NCI-H2107 (cell line): ENCODE measurements around the gene LPCAT2.

Experiments used
- DNase-seq: peaks from one replicate; lab custom pipeline; 2025; lab: John Stamatoyannopoulos, UW

The LPCAT2 gene

DNA sequence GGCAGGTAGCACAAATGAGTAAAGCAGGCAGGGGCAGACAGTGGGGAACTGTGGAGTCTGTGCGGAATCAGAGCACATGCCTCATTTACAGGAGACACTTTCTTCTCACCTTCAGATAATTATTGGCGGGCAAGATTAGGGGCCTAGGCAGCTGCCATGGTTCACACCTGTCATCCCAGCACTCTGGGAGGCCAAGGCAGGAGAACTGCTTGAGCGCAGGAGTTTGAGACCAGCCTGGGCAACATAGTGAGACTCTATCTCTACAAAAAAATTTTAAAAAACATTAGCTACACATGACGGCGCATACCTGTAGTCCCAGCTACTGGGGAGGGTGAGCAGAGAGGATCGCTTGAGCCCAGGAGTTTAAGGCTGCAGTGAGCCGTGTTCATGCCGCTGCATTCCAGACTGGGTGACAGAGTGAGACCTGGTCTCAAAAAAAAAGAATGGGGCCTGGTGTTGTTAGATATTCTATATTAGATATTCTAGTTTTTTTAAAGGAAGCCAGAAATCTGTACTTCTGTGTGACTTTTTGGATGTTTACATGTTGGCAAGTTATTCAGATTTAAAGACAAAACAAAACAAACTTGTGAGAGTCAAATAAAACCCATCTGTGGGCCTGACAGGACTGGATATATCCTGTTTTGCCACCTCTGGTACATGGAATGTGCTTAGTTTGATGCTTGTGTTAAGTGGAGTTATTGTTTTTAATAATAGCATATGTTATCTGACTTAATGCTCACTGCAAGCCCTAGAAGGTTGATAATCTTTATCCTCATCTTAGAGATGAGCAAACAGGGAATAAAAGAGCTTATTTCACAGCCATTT is 4.9 kb upstream of the LPCAT2 start:
- no peak for DNase-seq

DNA sequence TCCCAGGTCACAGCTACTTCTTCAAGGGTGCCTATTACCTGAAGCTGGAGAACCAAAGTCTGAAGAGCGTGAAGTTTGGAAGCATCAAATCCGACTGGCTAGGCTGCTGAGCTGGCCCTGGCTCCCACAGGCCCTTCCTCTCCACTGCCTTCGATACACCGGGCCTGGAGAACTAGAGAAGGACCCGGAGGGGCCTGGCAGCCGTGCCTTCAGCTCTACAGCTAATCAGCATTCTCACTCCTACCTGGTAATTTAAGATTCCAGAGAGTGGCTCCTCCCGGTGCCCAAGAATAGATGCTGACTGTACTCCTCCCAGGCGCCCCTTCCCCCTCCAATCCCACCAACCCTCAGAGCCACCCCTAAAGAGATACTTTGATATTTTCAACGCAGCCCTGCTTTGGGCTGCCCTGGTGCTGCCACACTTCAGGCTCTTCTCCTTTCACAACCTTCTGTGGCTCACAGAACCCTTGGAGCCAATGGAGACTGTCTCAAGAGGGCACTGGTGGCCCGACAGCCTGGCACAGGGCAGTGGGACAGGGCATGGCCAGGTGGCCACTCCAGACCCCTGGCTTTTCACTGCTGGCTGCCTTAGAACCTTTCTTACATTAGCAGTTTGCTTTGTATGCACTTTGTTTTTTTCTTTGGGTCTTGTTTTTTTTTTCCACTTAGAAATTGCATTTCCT is 3.4 kb upstream of the LPCAT2 start:
- DNase-seq: no peak

- DNase-seq: no peak
Measured at GRCh38 chr16:55506083-55506482, 2.8 kb upstream of the LPCAT2 start.

GRCh38 chr16:55506708-55507107 is 2.2 kb upstream of the LPCAT2 start:
- no peak for DNase-seq

DNA sequence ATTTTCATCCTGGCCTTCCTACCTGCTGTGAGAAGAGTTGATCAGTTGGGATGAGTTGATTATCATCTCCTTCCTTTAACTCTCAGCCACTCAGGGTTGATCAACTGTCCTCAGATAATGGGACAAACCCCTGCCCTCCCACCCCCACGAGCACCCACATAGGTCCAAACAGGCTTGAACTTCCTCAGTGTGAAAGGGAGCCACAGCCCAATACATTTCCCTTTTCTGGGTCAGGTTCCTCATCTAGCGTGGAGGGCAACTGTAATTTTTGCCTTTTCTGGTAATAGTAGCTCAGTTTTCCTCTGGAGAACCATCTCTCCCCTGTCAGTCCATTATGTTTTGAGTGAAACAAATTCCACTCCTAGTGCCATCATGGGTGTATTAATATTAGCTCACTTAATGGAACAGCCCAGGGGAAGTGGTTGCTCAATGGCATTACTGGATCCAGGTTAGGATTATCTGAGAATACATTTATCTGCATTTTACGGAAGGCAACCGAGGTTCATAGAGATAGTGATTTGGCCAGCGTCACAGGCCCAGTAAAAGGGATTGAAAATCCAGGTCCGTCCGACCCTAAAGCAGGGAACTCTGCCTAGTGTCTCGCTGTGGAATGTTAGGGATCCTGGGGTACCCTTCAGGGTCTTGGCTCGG is 476 bp upstream of the LPCAT2 start:
- no peak for DNase-seq

DNA sequence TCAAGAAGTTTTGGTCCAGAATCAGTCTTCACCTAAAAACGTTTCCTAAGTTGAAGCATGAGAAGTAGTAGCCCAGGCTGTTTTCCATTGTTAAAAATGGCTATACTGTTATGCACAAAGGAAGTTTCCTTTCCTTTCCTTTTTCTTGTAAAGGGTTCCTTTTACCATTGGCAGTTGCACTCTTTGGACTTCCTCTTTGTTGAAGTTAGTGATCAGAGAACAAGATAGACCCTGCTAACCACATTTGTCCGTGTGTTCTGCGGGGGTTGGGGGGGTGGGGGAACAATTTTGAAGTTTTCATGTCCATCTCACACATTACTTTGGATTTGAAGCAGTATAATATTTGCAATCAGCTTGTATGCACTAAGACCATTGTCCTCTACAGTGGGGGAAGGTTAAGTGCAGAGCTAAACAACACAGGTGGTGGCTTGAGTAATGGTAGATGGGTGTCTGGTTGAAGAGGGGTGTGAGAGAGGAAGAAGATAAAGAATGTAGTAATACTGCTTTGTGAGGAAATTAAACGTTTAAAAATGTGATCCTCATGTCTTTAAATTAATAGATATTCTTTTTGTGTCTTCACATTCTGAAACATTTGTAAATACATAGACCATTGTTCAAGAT is 1.4 kb downstream of the LPCAT2 start:
- no peak for DNase-seq

DNA sequence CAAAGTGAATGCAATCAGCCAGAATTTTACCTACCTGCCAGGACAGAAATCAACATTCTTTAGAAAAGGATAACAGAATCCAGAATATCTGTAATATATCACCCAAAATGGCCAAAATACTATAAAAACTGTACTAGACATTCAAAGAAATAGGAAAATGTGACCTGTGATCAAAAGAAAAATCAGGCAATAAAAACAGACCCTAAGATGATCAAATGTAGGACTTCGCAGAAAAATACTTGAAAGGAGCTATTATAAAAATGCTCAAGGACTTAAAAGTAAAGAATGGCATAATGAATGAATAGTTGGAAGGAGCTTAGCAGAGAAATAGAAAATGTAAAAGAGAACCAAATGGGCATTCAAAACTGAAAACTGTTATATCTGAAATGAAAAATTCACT is 4.1 kb downstream of the LPCAT2 start:
- DNase-seq: no peak

GRCh38 chr16:55513616-55514015 is 4.7 kb downstream of the LPCAT2 start:
- DNase-seq: no peak

DNA sequence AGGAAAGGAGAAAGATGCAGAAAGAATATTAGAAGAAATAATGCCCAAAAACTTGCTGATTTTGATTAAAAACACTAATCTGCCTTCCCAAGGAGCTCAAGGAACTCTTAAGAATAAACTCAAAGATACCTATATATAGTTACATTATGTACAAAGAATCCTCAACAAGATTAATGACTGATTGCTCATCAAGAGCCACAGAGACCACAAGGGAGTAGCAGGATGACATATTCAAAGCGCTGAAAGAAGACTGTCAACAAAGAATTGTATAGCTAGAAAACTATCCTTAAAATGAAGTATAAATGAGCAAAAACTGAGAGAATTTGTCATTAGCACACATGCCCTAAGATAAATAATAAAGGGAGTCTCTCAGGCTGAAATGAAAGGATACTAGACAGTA is 6.2 kb downstream of the LPCAT2 start:
- no peak for DNase-seq

DNA sequence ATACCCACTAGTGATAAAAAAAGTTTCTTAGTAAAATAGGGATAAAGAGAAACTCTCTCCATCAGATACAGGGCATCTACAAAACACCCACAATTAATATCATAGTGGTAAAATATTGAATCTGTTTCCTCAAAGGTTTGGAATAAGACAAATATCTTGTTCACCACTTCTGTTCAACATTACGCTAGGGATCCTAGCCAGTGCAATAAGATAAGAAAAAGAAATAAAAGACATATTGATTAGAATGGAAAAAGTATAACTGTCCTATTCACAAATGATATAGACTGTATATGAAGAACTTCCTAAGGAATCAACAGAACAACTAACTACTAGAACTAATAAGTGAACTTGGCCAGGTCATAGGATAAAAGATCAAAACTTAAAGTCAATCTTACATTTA is 12.9 kb downstream of the LPCAT2 start:
- DNase-seq: no peak

DNA sequence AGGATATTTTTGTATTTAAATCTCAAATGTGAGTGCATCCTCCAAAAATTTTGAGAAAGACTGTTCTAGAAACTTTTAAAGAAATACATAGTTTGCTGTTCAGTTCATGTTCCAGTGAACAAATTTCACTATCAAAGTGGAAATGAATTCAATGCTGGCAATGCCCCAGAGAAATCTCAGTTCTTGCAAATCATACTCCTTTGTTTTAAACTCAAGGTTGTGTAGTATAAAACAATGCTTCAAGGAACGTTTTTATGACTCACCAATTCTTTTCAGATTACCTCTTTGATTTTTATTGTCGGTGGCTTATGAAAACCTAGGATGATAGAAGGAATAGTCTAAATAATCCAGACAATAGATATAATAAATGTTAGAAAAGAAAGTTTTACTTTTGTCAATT is 17.6 kb downstream of the LPCAT2 start:
- no peak for DNase-seq

GRCh38 chr16:55527885-55528284 is 19.0 kb downstream of the LPCAT2 start:
- DNase-seq: no peak

DNA sequence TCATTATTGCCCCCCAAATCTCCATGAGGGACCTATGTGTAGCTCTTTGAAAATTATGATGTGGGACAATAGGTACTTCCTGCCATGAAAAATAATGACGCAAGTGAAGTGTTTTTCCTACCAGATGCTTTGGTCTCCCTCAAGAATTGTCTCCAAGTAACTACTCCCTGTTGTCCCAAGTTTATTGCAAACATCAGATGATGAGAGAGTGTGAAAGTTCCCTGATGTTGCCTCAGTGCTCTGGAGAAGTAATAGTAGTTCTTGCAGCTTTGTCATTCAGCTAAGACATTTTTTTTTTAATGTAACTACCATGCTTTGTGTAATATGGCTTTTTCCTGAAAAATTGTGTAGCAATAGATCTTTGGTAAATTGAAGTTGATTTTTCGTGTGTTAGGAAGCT is 20.1 kb downstream of the LPCAT2 start:
- DNase-seq: no peak

GRCh38 chr16:55530316-55530856 is 21.5 kb downstream of the LPCAT2 start:
- DNase-seq: no peak

- DNase-seq: no peak
Measured at GRCh38 chr16:55532227-55532626, 23.4 kb downstream of the LPCAT2 start.

DNA sequence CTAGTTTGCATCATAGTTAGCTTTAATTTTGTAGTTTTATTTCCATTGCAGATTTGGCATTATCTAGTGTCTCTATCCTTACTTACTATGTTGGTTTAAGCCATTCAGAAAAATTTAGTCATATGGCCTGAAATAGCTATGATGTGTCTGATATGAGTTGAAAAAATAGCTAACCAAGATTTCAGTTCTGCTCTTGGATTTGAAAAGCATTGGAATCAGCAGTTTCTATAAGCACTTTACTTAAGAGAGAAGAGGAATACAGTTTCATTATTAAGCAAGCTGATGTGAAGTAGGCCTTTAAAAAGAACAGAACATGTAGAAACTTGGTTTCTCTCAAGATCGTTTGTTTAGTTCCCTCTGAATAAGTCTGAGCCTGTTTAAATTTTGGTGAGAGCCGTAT is 25.9 kb downstream of the LPCAT2 start:
- no peak for DNase-seq

GRCh38 chr16:55539049-55539448 is 30.2 kb downstream of the LPCAT2 start:
- DNase-seq: no peak

DNA sequence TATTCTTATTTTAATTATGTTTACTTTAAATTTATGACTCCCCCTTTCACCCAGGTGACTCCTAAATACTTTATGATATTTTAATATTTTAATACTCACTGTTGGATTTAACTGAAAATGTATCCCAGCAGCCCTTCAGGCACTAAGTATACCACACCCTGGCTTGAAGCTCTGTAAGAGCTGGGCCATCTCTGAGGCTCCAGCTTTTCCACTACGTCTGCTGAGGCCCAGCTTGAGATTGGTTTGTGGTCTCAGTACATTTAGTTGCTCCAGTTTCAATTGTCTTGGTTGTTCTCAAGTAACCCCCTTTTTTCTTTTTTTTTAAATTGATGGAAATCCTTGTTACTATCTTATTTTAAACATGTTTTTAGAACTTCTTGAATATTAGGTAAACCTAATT is 30.6 kb downstream of the LPCAT2 start:
- no peak for DNase-seq

- no peak for DNase-seq
Measured at GRCh38 chr16:55540221-55540620, 31.3 kb downstream of the LPCAT2 start.

DNA sequence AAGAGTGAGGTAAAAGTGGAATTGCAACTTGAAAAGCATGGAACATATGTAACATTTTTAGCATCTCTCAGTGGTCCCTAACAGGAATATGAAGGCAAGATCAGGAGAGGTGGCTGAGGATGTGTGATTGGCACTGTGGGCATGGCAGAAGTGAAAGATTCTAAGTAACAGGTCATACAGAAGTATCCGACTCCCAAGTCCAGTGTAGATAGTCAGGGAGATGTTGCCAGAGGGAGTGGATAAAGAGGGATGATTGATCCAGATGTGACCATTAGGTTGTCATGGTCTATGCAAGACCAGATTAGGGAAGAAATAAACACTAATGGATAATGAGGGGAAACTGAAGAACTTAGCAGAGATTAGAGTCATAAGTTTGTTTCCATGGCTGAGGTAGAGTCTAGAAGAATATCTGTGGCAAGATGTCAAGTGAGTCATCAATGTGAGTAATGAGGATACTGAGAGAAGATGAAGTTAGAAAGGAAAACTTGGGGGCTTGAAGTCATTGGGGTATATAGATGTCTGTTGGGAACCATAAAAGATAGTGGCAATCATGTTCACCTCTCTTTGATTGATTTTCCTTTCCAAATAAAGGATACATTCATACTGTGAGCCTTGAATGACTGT is 33.7 kb downstream of the LPCAT2 start:
- DNase-seq: no peak

- DNase-seq: no peak
Measured at GRCh38 chr16:55543472-55543871, 34.6 kb downstream of the LPCAT2 start.

- DNase-seq: no peak
Measured at GRCh38 chr16:55552621-55553020, 43.7 kb downstream of the LPCAT2 start.
